Coronary artery (tissue), 2 donors: ENCODE data around the gene MYO5A.

Source experiments
- DNase-seq: peaks from one replicate; pipeline ENCODE4 v3.0.0-alpha.2; 2017; ENCODE audit warnings: low spot score
- H3K27ac ChIP-seq, 2 donors: fragments of 200-600 bp; sonication (generic); one replicate each; pipeline ENCODE4 v1.5.1; 2016 to 2019
- H3K4me3 ChIP-seq: fragments of 200-600 bp; sonication (generic); 2 replicates; pipeline ENCODE4 v1.5.1; 2016; ENCODE audit warnings: mild to moderate bottlenecking, moderate library complexity
- TF ChIP-seq, protein P1 (sequence below): fragments of 200-600 bp; sonication (generic); IDR thresholded peaks from one replicate; pipeline ENCODE4 v1.5.1; 2019; ENCODE audit warnings: antibody characterized with exemption

MYO5A gene

GRCh38 chr15:52502608-52503007 is 26.1 kb downstream of the MYO5A start:
- Histone ChIP-seq H3K27ac (no peak overlapping the region), H3K4me3 (no peak overlapping the region)
- TF ChIP-seq, protein P1, sequence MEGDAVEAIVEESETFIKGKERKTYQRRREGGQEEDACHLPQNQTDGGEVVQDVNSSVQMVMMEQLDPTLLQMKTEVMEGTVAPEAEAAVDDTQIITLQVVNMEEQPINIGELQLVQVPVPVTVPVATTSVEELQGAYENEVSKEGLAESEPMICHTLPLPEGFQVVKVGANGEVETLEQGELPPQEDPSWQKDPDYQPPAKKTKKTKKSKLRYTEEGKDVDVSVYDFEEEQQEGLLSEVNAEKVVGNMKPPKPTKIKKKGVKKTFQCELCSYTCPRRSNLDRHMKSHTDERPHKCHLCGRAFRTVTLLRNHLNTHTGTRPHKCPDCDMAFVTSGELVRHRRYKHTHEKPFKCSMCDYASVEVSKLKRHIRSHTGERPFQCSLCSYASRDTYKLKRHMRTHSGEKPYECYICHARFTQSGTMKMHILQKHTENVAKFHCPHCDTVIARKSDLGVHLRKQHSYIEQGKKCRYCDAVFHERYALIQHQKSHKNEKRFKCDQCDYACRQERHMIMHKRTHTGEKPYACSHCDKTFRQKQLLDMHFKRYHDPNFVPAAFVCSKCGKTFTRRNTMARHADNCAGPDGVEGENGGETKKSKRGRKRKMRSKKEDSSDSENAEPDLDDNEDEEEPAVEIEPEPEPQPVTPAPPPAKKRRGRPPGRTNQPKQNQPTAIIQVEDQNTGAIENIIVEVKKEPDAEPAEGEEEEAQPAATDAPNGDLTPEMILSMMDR, result no peak
- DNase-seq, result no peak

DNA sequence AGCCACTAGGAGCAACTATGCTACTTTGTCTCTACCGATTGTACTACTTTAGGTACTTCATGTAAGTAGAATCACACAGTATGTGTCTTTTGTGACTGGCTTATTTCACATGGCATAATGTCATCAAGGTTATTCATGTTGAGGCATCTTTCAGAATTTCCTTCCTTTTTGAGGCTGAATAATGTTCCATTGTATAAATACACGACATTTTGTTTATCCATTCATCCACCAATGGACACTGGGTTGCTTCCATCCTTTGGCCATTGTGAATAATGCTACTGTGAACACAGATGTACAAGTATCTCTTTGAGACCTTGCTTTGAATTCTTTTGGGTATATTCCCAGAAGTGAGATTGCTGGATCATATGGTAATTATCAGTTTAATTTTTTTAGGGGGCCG is 29.2 kb downstream of the MYO5A start:
- Histone ChIP-seq H3K4me3 (no peak overlapping the region), H3K27ac (no peak overlapping the region)
- TF ChIP-seq, protein P1, result no peak
- DNase-seq, result no peak

DNA sequence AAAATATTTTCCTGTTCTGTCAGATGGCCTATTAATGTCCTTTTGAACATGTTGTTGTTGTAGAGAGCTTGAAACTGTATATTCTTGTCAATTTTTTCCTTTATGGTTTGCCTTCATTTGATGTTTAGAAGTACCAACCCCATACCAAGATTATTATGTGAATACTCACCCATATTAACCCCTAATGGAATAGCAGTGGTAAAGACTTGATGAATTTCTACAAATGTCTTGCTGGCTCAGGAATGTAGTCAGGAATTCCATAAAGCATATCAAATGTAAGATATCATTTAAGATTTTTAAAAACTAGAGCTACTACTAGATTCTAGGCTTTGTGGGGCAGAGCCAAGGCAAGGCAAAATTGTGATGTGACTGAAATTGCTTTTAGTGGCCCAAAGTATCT is 30.0 kb downstream of the MYO5A start:
- no peak overlapping the region for H3K4me3 ChIP-seq
- H3K27ac ChIP-seq, result no peak overlapping the region
- TF ChIP-seq, protein P1, result no peak
- no peak for DNase-seq

DNA sequence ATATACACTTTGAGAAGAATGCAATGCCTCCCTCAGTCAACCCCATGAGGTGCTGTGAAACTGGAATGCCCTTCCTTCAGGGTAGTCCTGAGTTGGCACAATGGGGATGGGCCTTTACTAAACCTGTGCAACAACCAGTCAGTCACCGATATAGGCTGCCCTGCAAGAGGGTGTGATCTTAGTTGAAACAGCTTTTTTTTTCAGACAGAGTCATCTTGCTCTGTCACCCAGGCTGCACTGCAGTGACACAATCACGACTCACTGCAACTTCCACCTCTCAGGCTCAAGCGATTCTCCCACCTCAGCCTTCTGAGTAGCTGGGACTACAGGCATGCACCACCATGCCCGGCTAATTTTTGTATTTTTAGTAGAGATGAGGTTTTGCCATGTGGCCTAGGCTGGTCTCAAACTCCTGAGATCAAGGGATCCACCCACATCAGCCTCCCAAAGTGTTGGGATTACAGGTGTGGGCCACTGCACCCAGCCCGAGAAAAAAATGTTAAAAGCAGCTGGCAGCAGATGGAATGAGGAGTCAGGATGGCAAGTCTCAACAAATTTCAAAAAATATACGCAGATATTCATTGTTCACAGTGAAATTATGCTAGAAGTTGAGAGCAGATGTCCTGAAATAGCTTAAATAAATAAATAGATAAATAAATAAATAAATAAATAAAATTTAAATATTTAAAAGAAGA is 31.8 kb downstream of the MYO5A start:
- TF ChIP-seq, protein P1, result no peak
- Histone ChIP-seq H3K27ac (no peak overlapping the region), H3K4me3 (no peak overlapping the region)
- DNase-seq, result no peak

GRCh38 chr15:52496175-52496574 is 32.5 kb downstream of the MYO5A start:
- Histone ChIP-seq H3K4me3 (no peak overlapping the region), H3K27ac (no peak overlapping the region)
- TF ChIP-seq, protein P1, result no peak
- no peak for DNase-seq

- Histone ChIP-seq H3K27ac (no peak overlapping the region), H3K4me3 (no peak overlapping the region)
- no peak for DNase-seq
- TF ChIP-seq, protein P1, result no peak
Observed at GRCh38 chr15:52495125-52495524, 33.6 kb downstream of the MYO5A start.

DNA sequence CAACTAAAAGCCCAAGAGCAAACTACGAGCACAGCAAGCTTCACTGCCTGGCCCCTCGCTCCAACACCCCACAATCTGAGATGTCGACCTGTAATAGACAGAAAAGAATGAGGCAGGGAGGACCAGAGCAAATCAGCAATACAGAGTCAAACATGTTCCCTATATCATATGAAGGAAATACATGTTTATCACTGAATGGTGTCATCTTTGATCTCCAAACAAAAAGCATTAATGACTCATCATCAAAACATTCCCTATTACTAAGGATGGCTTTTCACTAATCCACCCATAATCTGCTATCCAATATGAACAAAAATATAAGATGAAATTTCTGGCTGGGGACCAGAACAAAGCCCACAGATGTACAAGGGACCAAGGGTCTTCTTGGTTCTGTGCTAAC is 34.7 kb downstream of the MYO5A start:
- TF ChIP-seq, protein P1, result no peak
- no peak overlapping the region for H3K27ac ChIP-seq

More for the DNA sequence above, 34.7 kb downstream of the MYO5A start:
- H3K4me3 ChIP-seq, result no peak overlapping the region
- DNase-seq, result no peak
